ENCODE data around the gene GRHL1. TPM values are rescaled to one million over a fixed set of nuclear protein-coding genes. Genes with fewer than 3 reads are reported as not detected.
"Not testable (repeated sequence)": the region's sequence is repeated elsewhere in the genome, so short reads cannot be mapped to it uniquely, and the experiment has no call there.

GRHL1 gene
- total RNA-seq, 1 donor from 2014 or later, result 6.2 TPM

DNA sequence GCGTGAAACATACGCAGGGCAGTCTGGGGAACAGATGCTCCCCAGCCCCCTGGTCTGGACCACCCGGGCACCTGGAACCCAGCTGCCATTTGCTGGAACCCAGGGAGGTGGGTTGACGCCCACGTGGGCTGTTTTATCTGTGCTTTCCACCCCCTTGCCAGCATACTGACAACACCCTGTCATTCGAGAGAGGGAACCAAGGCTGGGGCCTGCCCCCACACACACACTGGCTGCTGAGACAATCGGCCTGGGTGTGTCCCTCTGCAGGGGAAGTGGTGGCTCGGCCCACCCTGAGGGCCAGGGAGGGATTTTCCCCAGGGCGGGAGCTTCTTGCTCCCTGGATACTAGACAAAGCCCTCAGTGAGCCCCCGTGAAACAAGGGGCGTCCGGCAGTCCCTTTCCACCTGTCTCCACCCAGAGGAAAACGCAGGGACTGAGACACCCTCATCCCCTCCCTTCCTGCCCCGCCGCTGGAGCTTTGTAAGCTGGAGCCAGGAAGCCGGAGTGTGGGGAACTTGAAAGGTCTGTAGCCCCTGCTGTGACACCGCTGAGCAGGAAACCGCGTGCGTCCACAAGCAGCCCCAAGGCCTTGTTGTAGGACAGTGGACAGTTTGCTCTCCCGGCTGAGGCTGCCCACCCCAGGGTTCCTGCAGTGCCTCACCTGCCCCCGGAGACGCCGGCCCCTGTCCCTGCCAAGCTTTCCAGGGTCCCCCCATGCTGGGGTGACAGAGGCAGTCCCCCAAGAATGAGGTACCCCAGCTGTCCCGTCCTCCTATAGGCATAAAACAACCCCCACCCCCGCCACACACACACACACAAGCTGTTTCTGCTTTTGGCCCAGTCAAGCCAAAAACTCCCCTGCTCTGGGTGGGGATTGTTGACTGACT lies 77.7 kb downstream of the GRHL1 start:
- no peak for DNase-seq (ENCODE audit: low read depth)
- no peak for TF ChIP-seq CTCF (IDR thresholded peaks at IDR 0.05; ENCODE audit: insufficient read depth, low read length, poor library complexity, severe bottlenecking)
- Histone ChIP-seq H3K4me3 (ENCODE audit: low read depth, low read length) (no peak overlapping the region), H3K27me3 (ENCODE audit: control insufficient read depth, insufficient read depth, low read length) (no peaks in the 10 kb centered on the region), H3K36me3 (ENCODE audit: control insufficient read depth, insufficient read depth, low read length) (no peaks in the 10 kb centered on the region)

GRCh38 chr2:10029875-10030223 lies 78.4 kb downstream of the GRHL1 start:
- DNase-seq (ENCODE audit: low read depth), result no peak
- Histone ChIP-seq H3K36me3 (ENCODE audit: control insufficient read depth, insufficient read depth, low read length) (no peaks in the 10 kb centered on the region), H3K27me3 (ENCODE audit: control insufficient read depth, insufficient read depth, low read length) (no peaks in the 10 kb centered on the region), H3K4me3 (ENCODE audit: low read depth, low read length) (no peak overlapping the region)
- no peak for TF ChIP-seq CTCF (IDR thresholded peaks at IDR 0.05; ENCODE audit: insufficient read depth, low read length, poor library complexity, severe bottlenecking)

- Histone ChIP-seq H3K36me3 (ENCODE audit: control insufficient read depth, insufficient read depth, low read length) (no peaks in the 10 kb centered on the region), H3K4me3 (ENCODE audit: low read depth, low read length) (no peak overlapping the region), H3K27me3 (ENCODE audit: control insufficient read depth, insufficient read depth, low read length) (no peaks in the 10 kb centered on the region)
- DNase-seq (ENCODE audit: low read depth), result no peak
- TF ChIP-seq CTCF (IDR thresholded peaks at IDR 0.05; ENCODE audit: insufficient read depth, low read length, poor library complexity, severe bottlenecking), result no peak
These were observed 78.8 kb downstream of the GRHL1 start for GRCh38 chr2:10030311-10030736.

DNA sequence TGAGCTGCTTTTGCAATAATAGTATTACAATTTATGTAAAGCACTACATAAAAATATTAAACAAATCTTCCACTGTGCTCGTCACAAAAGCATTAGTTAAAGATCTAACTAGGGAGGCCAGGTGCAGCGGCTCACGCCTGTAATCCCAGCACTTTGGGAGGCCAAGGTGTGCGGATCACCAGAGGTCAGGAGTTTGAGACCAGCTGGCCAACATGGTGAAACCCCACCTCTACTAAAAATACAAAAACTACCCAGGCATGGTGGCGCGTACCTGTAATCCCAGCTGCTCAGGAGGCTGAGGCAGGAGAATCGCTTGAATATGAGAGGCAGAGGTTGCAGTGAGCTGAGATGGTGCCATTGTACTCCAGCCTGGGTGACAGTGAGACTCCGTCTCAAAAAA lies 79.3 kb downstream of the GRHL1 start:
- not testable (repeated sequence) for H3K4me3 ChIP-seq (ENCODE audit: low read depth, low read length); H3K27me3 ChIP-seq (ENCODE audit: control insufficient read depth, insufficient read depth, low read length); H3K36me3 ChIP-seq (ENCODE audit: control insufficient read depth, insufficient read depth, low read length); DNase-seq (ENCODE audit: low read depth)

- TF ChIP-seq CTCF (IDR thresholded peaks at IDR 0.05; ENCODE audit: insufficient read depth, low read length, poor library complexity, severe bottlenecking), result no peak
- Histone ChIP-seq H3K27me3 (ENCODE audit: control insufficient read depth, insufficient read depth, low read length) (no peaks in the 10 kb centered on the region), H3K36me3 (ENCODE audit: control insufficient read depth, insufficient read depth, low read length) (no peaks in the 10 kb centered on the region), H3K4me3 (ENCODE audit: low read depth, low read length) (no peak overlapping the region)
- no peak for DNase-seq (ENCODE audit: low read depth)
These were observed 80.6 kb downstream of the GRHL1 start for GRCh38 chr2:10031886-10032745.

- no peak for DNase-seq (ENCODE audit: low read depth)
- TF ChIP-seq CTCF (IDR thresholded peaks at IDR 0.05; ENCODE audit: insufficient read depth, low read length, poor library complexity, severe bottlenecking), result no peak
- Histone ChIP-seq H3K36me3 (ENCODE audit: control insufficient read depth, insufficient read depth, low read length) (no peaks in the 10 kb centered on the region), H3K27me3 (ENCODE audit: control insufficient read depth, insufficient read depth, low read length) (no peaks in the 10 kb centered on the region), H3K4me3 (ENCODE audit: low read depth, low read length) (no peak overlapping the region)
These were observed 81.2 kb downstream of the GRHL1 start for GRCh38 chr2:10032746-10033105.
